SW 1271 (cell line): Measurements from ENCODE around the gene SUFU.

ENCODE experiments used
- DNase-seq, 2 experiments: peaks; one replicate each; lab custom pipeline; 2025; lab: John Stamatoyannopoulos, UW

The SUFU gene

GRCh38 chr10:102673819-102674511 lies 170.2 kb downstream of the SUFU start:
- no peak for DNase-seq

- no peak for DNase-seq
Observed at GRCh38 chr10:102674566-102674965, 170.8 kb downstream of the SUFU start.

- no peak for DNase-seq
Observed at GRCh38 chr10:102675011-102675665, 171.4 kb downstream of the SUFU start.

GRCh38 chr10:102675666-102676533 lies 172.1 kb downstream of the SUFU start:
- no peak for DNase-seq

- DNase-seq = no peak
Observed at GRCh38 chr10:102676534-102677315, 173.0 kb downstream of the SUFU start.

GRCh38 chr10:102677331-102678067 lies 173.7 kb downstream of the SUFU start:
- no peak for DNase-seq

- DNase-seq = no peak
Observed at GRCh38 chr10:102678068-102678400, 174.3 kb downstream of the SUFU start.

GRCh38 chr10:102678842-102679289 lies 175.1 kb downstream of the SUFU start:
- peak in 1 of 2 experiments; percentile 29 for DNase-seq

- DNase-seq = no peak
Observed at GRCh38 chr10:102679596-102679995, 175.8 kb downstream of the SUFU start.

- no peak for DNase-seq
Observed at GRCh38 chr10:102681696-102682095, 177.9 kb downstream of the SUFU start.

GRCh38 chr10:102682416-102682815 lies 178.6 kb downstream of the SUFU start:
- DNase-seq = no peak

GRCh38 chr10:102682981-102683380 lies 179.2 kb downstream of the SUFU start:
- DNase-seq = no peak
